Measurements from ENCODE around the gene VDR.

GRCh38 chr12:47946413-47947323, 41.9 kb upstream of the VDR start:
- TF ChIP-seq CTCF (IDR thresholded peaks at IDR 0.05) (no peak), POLR2A (IDR thresholded peaks at IDR 0.05) (no peak)

Measured in adrenal gland (tissue), 5 donors.